Right atrium auricular region (tissue), 2 donors: ENCODE data around the gene POU5F1. TPM values are rescaled to one million over a fixed set of nuclear protein-coding genes. Genes with fewer than 3 reads are reported as not detected.

Source experiments
- DNase-seq: peaks from one replicate; pipeline ENCODE4 v3.0.0-alpha.2; 2019; ENCODE audit warnings: low spot score
- H3K27ac ChIP-seq, 2 donors: fragments of 200-600 bp; sonication (generic); 1 replicate in 1 of 2; 2 replicates in 1 of 2; pipeline ENCODE4 v1.5.1; 2016 to 2019
- H3K27me3 ChIP-seq, 2 donors: fragments of 200-600 bp; sonication (generic); one replicate each; pipeline versions ENCODE4 v1.5.1 to v1.6.0; 2017 to 2019
- H3K36me3 ChIP-seq: fragments of 200-600 bp; sonication (generic); one replicate; pipeline ENCODE4 v1.5.1; 2016
- H3K4me1 ChIP-seq, 2 donors: fragments of 200-600 bp; sonication (generic); one replicate each; pipeline versions ENCODE4 v1.5.1 to v1.6.0; 2017 to 2019
- H3K4me3 ChIP-seq, 2 donors: fragments of 200-600 bp; sonication (generic); 1 replicate in 1 of 2; 2 replicates in 1 of 2; pipeline ENCODE4 v1.5.1; 2017 to 2019; ENCODE audit warnings: mild to moderate bottlenecking in 1 of 2, moderate library complexity in 1 of 2
- H3K9me3 ChIP-seq, 2 donors: fragments of 200-600 bp; sonication (generic); one replicate each; pipeline ENCODE4 v1.5.1; 2019
- CTCF ChIP-seq, 2 donors: fragments of 200-600 bp; sonication (generic); IDR thresholded peaks; one replicate each; pipeline ENCODE4 v1.5.1; 2019; ENCODE audit warnings: antibody characterized with exemption in 2 of 2
- total RNA-seq, 2 donors: library from RNA; depleted of rRNA; stranded (reverse); fragments of >200 nt; gene quantifications; one replicate each; pipeline ENCODE4 v1.1.0, GENCODE V29; 2016

POU5F1 gene
- total RNA-seq, 2 donors from 2014 or later: not detected

GRCh38 chr6:31152781-31153180, 17.7 kb downstream of the POU5F1 start:
- H3K4me1 ChIP-seq: peaks cover 0 to 10% of the 10 kb centered on the region in 2 donors
- no peak for DNase-seq
- peaks cover 25% of the 10 kb centered on the region for H3K36me3 ChIP-seq
- H3K4me3 ChIP-seq: no peak overlapping the region
- no peak overlapping the region for H3K27ac ChIP-seq
- H3K27me3 ChIP-seq: no peaks in the 10 kb centered on the region
- TF ChIP-seq CTCF (IDR thresholded peaks at IDR 0.05): no peak
- H3K9me3 ChIP-seq: no peaks in the 10 kb centered on the region

- H3K9me3 ChIP-seq: no peaks in the 10 kb centered on the region
- H3K27me3 ChIP-seq: no peaks in the 10 kb centered on the region
- TF ChIP-seq CTCF (IDR thresholded peaks at IDR 0.05): no peak
- H3K36me3 ChIP-seq: peaks cover 25% of the 10 kb centered on the region
- no peak overlapping the region for H3K27ac ChIP-seq
- no peak overlapping the region for H3K4me3 ChIP-seq
- DNase-seq: no peak
- no peaks in the 10 kb centered on the region for H3K4me1 ChIP-seq
These were observed 20.5 kb downstream of the POU5F1 start for GRCh38 chr6:31149827-31150447.

- no peak for TF ChIP-seq CTCF (IDR thresholded peaks at IDR 0.05)
- H3K4me1 ChIP-seq: peaks cover 0 to 13% of the 10 kb centered on the region in 2 donors
- H3K27ac ChIP-seq: no peak overlapping the region
- H3K9me3 ChIP-seq: no peaks in the 10 kb centered on the region
- H3K4me3 ChIP-seq: no peak overlapping the region
- no peak for DNase-seq
- peaks cover 15% of the 10 kb centered on the region for H3K36me3 ChIP-seq
- no peaks in the 10 kb centered on the region for H3K27me3 ChIP-seq
These were observed 25.1 kb downstream of the POU5F1 start for GRCh38 chr6:31145386-31145785.

- Histone ChIP-seq H3K4me1 (peaks cover 0 to 13% of the 10 kb centered on the region in 2 donors), H3K36me3 (peaks cover 11% of the 10 kb centered on the region), H3K27me3 (no peaks in the 10 kb centered on the region), H3K27ac (no peak overlapping the region), H3K4me3 (no peak overlapping the region), H3K9me3 (no peaks in the 10 kb centered on the region)
- no peak for DNase-seq
- TF ChIP-seq CTCF (IDR thresholded peaks at IDR 0.05): no peak
These were observed 25.5 kb downstream of the POU5F1 start for GRCh38 chr6:31144970-31145340.

- TF ChIP-seq CTCF (IDR thresholded peaks at IDR 0.05): no peak
- peaks cover 7% of the 10 kb centered on the region for H3K36me3 ChIP-seq
- H3K4me3 ChIP-seq: no peak overlapping the region
- peaks cover 0 to 14% of the 10 kb centered on the region in 2 donors for H3K4me1 ChIP-seq
- H3K27me3 ChIP-seq: no peaks in the 10 kb centered on the region
- H3K27ac ChIP-seq: no peak overlapping the region
- no peak for DNase-seq
- H3K9me3 ChIP-seq: no peaks in the 10 kb centered on the region
These were observed 26.0 kb downstream of the POU5F1 start for GRCh38 chr6:31144296-31144969.
